HL-60/S4 treated with phorbol 12-myristate 13-acetate at 8.2 ng/mL for 4 days and 3 days (cell line): ENCODE measurements around the gene FRS2.
"Not testable (repeated sequence)": the region's sequence is repeated elsewhere in the genome, so short reads cannot be mapped to it uniquely, and the experiment has no call there.

Source experiments
- in situ Hi-C: fragments of 300-500 bp; cut with MboI; formaldehyde crosslinking; loops from 2 replicates; pipeline ENCODE4 v1.15.0; 2022; ENCODE audit warnings: low sequenced_read_pairs

Gene FRS2, protein sequence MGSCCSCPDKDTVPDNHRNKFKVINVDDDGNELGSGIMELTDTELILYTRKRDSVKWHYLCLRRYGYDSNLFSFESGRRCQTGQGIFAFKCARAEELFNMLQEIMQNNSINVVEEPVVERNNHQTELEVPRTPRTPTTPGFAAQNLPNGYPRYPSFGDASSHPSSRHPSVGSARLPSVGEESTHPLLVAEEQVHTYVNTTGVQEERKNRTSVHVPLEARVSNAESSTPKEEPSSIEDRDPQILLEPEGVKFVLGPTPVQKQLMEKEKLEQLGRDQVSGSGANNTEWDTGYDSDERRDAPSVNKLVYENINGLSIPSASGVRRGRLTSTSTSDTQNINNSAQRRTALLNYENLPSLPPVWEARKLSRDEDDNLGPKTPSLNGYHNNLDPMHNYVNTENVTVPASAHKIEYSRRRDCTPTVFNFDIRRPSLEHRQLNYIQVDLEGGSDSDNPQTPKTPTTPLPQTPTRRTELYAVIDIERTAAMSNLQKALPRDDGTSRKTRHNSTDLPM

DNA sequence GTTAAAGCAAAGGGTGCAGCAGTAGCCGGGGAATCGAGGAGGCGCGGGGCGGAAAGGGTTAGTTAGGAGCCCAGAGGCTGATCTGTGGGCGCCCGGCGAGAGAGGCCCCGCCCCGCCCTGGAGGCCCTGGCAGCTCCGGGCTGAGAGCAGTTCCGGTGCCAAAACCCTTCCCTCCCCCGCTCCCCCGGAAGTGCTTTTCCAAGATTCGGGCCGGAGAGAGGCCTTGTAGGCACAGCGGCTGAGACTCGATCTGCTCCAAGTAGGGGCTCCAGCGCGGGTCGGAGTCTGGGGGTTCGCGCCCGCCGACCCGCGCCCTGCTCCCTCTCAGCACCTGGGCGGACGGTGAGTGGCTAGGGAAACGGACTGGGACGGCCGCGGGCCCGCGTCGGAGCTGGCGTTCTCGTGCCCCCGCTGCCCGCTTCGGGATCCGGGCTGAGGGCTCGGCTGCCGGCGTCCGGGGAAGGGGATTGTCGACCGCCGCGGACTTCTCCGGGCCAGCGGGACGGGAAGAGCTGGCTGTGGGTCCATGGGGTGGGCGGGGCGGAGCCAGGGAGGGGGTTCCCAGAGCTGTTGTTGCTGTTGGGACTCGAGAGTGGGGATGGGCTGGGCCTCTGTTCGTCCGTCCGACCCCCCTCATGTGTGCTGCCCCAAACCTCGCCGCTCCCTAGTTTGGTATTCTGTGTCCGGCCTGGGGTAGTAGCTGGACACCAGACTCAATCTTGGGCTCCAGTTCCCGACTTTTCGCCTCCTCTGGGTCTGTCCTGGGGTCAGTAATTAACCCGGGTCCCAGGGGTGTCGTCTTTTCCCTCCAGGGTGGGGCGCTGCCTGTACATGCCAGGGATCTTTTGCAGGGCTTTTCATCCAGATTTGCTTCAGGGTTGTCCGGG lies at the start of gene FRS2:
TSS of gene FRS2 (plus strand) at position 200 of the 887 bp plus-strand sequence. CDS start 98,643 bp downstream, outside the sequence.
- in situ Hi-C loops, result no loop called here

- in situ Hi-C loops, result no loop called here
These were observed 48.6 kb upstream of the FRS2 start for GRCh38 chr12:69421548-69421947.

DNA sequence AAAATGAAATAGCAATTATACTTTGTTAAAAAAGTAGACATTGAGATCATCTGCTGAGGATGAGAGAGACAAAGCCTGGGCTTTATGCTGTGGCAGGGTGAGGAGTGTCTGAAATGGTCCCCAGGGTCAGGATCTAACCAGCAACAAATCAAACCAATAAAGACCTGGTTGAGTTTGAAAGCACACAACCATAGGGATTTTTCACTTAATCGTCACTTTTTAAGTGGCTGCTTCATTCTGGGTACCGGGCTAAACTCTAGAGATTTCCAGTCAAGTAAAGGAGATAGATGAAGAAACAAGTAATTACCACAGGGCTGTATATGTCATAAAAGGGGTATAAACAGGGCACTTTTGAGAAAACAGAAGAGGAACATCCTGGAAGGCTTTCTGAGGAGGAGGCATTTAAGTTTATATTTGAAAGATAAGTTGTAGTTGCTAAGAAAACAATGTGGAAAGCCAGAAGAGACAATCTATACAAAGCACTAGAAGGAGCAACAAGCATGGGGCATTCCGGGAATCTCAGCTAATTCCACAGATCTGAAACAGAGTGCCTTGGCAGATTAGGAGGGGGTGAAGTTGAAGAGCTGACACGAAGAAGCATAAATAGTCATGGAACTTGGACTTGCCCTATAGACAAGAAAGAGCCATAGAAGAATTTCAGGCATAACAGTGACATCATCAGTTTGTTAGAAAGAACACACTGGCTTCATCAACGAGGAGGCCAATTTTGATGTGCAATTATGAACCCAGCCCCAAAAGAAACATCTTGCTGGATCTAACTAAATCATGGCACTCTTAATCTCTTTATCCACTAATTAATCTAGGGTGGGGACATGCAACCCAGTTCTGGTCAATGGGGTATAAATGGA lies 46.9 kb upstream of the FRS2 start:
- in situ Hi-C loops, result no loop called here

GRCh38 chr12:69425417-69425816 lies 44.8 kb upstream of the FRS2 start:
- in situ Hi-C loops, result no loop called here

- in situ Hi-C loops, result no loop called here
These were observed 41.7 kb upstream of the FRS2 start for GRCh38 chr12:69428351-69429073.

- in situ Hi-C loops, result no loop called here
These were observed 39.1 kb upstream of the FRS2 start for GRCh38 chr12:69430942-69431590.

DNA sequence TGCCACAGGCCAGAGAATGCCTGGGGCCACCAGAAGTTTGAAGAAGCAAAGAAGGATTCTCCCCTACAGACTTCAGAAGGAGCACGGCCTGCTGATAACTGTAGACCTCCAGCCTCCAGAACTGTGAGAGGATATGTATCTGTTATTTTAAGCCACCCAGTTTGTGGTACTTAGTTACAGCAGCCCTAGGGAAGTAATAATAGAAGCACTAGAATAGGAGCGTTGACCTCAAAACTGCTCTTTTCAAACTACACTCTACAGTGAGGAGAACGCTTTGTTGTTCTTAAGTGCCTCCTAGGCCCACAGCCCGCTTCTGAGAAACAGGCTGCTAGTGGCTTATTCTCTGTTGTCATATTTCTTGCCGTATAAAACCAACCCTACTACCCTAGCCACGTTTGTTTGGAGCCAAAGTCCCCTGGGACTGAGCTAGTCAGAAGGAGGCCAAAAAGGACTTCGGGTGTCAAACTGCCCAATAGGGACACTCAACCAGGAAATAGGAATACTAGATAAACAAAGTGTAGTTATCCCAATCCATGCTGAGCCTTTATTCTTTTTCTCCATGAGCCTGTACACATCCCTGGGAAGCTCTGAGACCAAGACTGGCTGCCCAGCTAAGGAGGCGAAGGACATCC lies 38.5 kb upstream of the FRS2 start:
- in situ Hi-C loops, result no loop called here

DNA sequence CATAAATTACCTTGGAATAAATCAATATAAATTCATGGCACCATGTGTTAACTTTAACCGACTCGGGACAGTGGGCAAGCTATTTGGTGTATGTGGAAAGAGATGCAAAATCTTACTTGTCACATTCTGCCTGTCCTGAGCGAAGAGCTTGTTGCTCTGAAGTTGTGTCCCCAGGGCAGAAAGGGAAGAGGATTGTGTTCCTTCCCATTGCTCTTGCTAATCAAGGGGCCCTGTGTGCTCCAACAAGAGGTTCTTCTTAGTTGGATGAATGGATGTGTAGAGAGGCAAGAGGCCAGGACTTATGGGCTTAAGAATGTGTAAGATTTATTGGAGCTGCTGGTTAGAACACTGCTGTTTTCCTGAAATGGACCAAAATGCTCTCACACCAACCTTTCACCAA lies 36.5 kb upstream of the FRS2 start:
- in situ Hi-C loops, result no loop called here

- in situ Hi-C loops, result no loop called here
These were observed 34.5 kb upstream of the FRS2 start for GRCh38 chr12:69435644-69436043.

DNA sequence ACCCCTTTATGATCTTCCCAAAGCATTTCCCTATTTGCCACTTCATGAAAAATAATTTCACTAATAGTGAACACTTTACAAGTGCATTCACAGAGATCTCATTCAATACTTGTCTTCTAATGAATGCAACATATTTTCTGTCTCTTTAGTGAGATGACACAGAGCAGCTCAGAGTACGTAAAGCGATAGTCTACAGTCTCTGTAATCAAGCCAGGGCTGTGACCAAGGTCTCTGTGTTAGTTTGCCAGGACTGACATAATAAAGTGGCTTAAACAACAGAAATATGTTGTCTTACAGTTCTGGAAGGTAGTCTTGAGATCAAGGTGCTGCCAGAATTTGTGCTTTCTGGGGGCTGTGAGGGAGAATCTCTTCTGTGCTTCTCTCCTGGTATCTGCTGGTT lies 33.1 kb upstream of the FRS2 start:
- in situ Hi-C loops, result no loop called here

DNA sequence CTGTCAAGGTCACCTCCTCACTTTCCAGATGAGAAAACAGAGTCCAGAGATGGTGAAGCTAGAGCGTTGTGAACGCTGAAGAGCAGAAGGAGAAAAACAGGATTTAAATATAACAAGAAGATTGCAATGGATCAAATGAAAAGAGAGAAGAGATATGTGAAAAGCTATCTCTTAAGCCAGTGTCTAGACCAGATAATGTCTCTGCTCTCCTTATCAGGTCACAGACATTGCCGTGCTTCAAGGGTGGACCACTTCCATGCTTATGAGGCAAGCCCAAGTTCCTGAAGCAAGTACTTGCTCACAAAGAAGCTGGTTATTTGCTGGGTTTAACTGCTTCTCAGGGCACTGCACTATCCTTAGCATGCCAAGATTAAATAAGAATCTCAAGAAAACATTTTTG lies 31.6 kb upstream of the FRS2 start:
- in situ Hi-C loops, result no loop called here

DNA sequence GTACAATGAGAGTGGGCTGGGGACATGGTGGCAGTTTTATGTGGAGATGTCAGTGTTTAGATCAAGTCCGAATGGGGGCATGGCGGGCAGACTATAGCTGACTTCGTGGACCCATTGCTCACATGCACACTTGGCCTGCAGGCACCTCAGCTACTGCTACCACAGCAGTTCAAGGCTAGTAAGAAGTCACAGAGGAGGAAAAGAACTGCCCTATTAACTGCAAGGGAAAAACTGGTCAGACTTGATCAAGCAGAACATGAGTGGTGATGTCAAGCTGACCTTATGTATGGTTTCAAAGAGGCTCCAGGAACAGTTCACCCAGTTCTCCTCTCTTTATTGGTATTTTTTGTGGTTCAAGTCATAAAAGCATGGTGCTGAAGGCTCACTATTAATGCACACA lies 30.2 kb upstream of the FRS2 start:
- in situ Hi-C loops, result no loop called here

- in situ Hi-C loops, result no loop called here
These were observed 29.3 kb upstream of the FRS2 start for GRCh38 chr12:69440886-69441285.

DNA sequence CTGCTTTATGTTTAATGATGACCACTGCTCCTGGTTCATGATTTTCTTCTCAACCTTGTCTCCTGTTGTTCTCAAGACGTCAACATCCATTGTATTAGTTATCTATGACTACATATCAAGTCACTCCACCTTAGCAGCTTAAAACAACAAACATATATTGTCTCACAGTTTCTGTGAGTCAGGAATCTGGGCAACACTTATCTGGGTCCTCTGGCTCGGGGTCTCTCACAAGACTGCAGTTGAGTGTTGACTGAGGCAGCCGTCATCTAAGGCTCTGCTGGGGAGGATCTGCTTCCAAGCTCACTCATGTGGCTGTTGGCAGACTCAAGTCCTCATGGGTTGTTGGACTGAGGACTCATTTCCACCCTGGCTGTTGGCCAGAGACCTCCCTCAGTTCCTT lies 27.3 kb upstream of the FRS2 start:
- in situ Hi-C loops, result no loop called here

DNA sequence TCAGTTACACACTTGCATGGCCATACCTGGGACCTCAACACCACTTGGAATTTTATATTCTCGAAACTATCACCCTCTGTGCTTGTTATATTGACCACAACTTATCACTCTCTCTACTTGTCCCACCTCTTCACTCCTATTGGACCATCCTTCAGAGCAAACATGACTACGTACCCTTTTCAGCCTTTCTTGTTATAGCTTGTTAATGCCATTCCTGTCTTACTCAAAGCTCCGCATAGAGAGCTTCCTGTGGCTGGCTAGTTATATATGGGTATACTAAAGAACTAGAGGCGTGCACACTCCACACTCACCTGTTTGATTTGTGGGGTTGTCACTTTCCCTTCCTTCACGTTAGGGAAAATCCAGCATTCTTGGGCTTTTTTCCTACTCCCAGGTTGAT lies 26.3 kb upstream of the FRS2 start:
- in situ Hi-C loops, result no loop called here

DNA sequence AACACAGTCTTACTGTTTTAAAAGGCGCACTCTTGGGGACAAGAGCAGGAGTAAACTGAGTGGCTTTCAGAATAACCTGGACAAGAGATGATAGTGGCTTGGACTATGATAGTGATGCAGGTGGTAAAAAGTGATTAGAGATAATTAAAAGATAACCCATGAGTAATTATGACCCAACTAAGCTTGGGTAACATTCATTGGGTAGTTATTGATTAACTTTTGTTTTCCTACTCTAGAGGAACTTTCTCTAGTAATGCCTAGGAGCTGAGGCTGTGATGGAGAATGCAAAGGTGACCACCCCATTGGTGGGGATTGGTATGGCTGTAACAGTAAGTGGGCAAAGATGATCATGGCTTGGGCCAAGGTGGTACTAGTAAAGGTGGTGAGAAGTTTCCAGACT lies 22.3 kb upstream of the FRS2 start:
- in situ Hi-C loops, result no loop called here

DNA sequence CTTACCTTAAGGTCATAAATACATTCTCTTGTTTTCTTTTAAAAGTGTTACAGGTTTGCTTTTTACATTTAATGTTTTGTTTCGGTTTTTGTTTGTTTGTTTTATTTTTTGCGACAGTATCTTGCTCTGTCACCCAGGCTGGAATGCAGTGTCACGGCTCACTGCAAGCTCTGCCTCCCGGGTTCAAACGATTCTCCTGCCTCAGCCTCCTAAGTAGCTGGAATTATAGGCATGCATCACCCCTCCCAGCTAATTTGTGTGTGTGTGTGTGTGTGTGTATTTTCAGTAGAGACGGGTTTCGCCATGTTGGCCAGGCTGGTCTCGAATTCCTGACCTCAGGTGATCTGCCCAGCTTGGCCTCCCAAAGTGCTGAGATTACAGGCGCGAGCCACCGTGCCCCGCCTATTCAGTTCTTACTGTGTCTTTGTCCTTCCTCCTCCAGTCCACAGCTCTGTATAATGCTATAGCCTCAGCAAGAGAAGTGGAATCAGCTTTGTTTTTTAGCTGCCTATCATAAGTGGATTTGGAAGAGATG lies 17.5 kb upstream of the FRS2 start:
- in situ Hi-C loops, result not testable (repeated sequence)

DNA sequence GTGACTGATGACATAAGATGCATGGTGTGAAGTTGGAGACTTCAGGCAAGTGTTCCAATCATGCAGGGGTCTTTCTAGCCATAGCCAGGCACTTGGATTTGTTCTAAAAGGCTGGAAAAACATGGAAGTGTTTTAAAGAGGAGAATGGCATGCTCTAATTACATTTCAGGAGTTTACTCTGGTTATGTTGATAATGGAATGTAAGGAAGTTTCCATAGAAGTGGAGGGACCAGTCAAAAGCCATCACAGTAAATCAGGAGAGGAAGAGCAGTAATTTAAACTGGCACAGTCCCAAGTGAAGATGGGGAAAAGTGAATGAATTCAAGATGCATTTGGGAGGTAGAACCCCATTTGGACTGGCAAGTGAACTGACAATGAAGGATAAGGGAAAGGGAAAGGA lies 13.9 kb upstream of the FRS2 start:
- in situ Hi-C loops, result no loop called here

DNA sequence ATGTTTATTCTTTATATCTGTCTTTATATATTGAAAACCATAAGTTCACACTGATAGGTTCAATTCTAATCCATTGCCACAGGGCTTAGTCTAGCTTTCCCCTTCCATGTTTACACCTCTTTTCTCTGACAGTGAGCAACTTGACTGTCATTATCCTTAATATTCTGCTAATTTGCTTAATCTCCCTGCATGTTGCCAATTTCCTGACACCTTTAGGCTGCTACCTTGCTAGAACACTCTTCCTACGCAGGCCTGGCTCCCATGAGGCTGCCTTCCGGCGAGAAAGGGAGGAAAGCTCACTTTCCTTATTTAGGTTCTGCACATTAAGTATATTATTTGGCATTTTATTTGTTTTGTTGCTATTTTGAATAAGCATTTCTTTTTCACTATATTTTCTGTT lies 12.8 kb upstream of the FRS2 start:
- in situ Hi-C loops, result no loop called here
